ENCODE measurements around the gene STK33. TPM values are rescaled to one million over a fixed set of nuclear protein-coding genes. Genes with fewer than 3 reads are reported as not detected.

The STK33 gene
- total and polyA plus RNA-seq, 2 of the 13 experiments (the other 11 are each of a cell fraction or from before 2014, with no cell fraction given) = 2.7 to 12.6 TPM

DNA sequence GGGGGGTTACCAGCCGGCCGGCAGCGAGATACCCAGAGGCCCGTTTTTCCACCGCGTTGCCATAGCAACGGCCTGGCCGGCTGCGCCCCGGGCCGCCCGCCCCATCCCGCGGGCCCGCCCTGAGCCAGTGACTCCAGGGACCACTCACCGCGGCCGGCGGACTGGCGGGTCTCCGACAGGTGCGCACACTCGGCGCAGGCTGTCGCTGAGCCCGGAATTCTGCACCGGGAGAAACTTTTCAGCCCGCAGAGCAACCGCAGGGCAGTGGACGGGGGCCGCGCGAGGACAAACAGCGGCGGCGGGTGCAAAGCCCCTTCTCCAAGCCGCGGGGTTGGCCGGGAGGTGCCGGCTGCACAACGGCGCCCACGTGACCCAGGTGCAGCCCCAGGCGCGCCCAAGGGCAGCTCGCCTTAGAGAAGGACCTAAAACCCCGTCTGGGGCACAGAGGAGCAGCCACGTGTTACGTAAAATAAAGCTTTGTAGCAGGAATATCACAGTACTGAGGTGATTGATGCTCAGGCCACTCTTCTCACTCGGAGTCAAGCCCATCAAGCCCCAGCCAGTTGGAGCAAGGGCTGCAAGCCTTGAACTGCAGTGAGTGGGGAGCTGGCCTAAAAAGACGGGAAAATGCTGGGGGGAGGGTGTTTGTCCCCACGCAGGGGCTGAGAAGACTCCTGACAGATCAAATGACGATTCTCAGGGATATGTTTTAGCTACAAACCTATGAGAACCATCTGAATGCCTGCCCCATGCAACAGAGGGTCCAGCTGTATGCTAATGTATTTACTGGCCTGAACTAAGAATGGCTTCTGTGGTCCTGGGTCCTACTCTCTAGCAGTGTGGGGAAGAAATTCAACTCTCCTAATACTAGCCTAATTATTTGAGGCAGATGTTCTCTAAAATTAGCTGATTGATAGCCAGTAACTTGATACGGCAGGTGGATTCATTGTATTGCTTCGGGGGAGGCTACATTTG, at the start of gene STK33 (continued):
- TF ChIP-seq ZHX2 (IDR thresholded peaks at IDR 0.05; ENCODE audit: low read depth) = no peak
- no peak for TF ChIP-seq ZHX2 (CRISPR knock-in tag; IDR thresholded peaks at IDR 0.05; ENCODE audit: borderline replicate concordance)
- TF ChIP-seq ZNF710 (CRISPR knock-in tag; IDR thresholded peaks at IDR 0.05; ENCODE audit: borderline replicate concordance) = 0 out of 2 replicates have a peak, but pooled peaks have one; percentile 27
- TF ChIP-seq ZNF24 (IDR thresholded peaks at IDR 0.05) = no peak
- TF ChIP-seq SIN3B (IDR thresholded peaks at IDR 0.05; ENCODE audit: low read length) = no peak
- TF ChIP-seq SMAD9 (CRISPR knock-in tag; IDR thresholded peaks at IDR 0.05) = no peak
- TF ChIP-seq, protein P1, sequence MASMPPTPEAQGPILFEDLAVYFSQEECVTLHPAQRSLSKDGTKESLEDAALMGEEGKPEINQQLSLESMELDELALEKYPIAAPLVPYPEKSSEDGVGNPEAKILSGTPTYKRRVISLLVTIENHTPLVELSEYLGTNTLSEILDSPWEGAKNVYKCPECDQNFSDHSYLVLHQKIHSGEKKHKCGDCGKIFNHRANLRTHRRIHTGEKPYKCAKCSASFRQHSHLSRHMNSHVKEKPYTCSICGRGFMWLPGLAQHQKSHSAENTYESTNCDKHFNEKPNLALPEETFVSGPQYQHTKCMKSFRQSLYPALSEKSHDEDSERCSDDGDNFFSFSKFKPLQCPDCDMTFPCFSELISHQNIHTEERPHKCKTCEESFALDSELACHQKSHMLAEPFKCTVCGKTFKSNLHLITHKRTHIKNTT (CRISPR knock-in tag; IDR thresholded peaks at IDR 0.05) = no peak
- no peak for TF ChIP-seq FLYWCH1 (CRISPR knock-in tag; IDR thresholded peaks at IDR 0.05)
- no peak for TF ChIP-seq SCMH1 (CRISPR knock-in tag; IDR thresholded peaks at IDR 0.05; ENCODE audit: borderline replicate concordance)
- TF ChIP-seq ONECUT2 (CRISPR knock-in tag; IDR thresholded peaks at IDR 0.05) = no peak
- peak; percentile 39; the same call in 1 of the 2 replicates for TF ChIP-seq HOXA3 (CRISPR knock-in tag; IDR thresholded peaks at IDR 0.05)
- TF ChIP-seq FOXK1 (CRISPR knock-in tag; IDR thresholded peaks at IDR 0.05; ENCODE audit: borderline replicate concordance, low read depth) = peak; percentile 33; the same call in 1 of the 2 replicates
- TF ChIP-seq ZNF251 (CRISPR knock-in tag; IDR thresholded peaks at IDR 0.05) = no peak
- TF ChIP-seq ZNF619 (CRISPR knock-in tag; IDR thresholded peaks at IDR 0.05) = no peak
- TF ChIP-seq KAT8 (CRISPR knock-in tag; IDR thresholded peaks at IDR 0.05) = peak; percentile 77; the same call in 1 of the 2 replicates
- TF ChIP-seq, protein P2, sequence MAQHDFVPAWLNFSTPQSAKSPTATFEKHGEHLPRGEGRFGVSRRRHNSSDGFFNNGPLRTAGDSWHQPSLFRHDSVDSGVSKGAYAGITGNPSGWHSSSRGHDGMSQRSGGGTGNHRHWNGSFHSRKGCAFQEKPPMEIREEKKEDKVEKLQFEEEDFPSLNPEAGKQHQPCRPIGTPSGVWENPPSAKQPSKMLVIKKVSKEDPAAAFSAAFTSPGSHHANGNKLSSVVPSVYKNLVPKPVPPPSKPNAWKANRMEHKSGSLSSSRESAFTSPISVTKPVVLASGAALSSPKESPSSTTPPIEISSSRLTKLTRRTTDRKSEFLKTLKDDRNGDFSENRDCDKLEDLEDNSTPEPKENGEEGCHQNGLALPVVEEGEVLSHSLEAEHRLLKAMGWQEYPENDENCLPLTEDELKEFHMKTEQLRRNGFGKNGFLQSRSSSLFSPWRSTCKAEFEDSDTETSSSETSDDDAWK (CRISPR knock-in tag; IDR thresholded peaks at IDR 0.05) = no peak
- 0 out of 2 replicates have a peak, but pooled peaks have one; percentile 50 for TF ChIP-seq RFX5 (IDR thresholded peaks at IDR 0.05; ENCODE audit: low read depth, low read length)
- no peak; the same call in 1 of the 2 replicates for TF ChIP-seq PHF21A (CRISPR knock-in tag; IDR thresholded peaks at IDR 0.05)
- TF ChIP-seq SMYD3 (CRISPR knock-in tag; IDR thresholded peaks at IDR 0.05) = no peak
